GM12878 (cell line): Measurements from ENCODE around the gene COQ8B.

Experiments used
- BCL11A ChIP-seq: IDR thresholded peaks from 2 replicates; pipeline ENCODE4 v1.6.1; 2011; ENCODE audit warnings: low read depth, low read length
- EZH2 ChIP-seq: IDR thresholded peaks from 2 replicates; pipeline ENCODE4 v1.6.1; 2012; ENCODE audit warnings: low read depth, mild to moderate bottlenecking, control low read depth, inconsistent platforms, low read length, borderline replicate concordance; ENCODE audit not compliant: control insufficient read depth
- GABPA ChIP-seq: IDR thresholded peaks from 2 replicates; pipeline ENCODE4 v1.6.1; 2014; ENCODE audit warnings: antibody characterized with exemption, low read depth, mild to moderate bottlenecking, inconsistent platforms
- NFYB ChIP-seq: IDR thresholded peaks from 2 replicates; pipeline ENCODE4 v1.6.1; 2011; ENCODE audit warnings: low read depth, mild to moderate bottlenecking, low read length, improper control_type of control experiment, moderate library complexity; ENCODE audit not compliant: insufficient read depth
- POLR2A ChIP-seq: IDR thresholded peaks from 2 replicates; pipeline ENCODE4 v1.6.1; 2011; ENCODE audit warnings: low read depth, mild to moderate bottlenecking, low read length
- SUZ12 ChIP-seq: fragments of 200-600 bp; sonication (generic); IDR thresholded peaks from one replicate; pipeline ENCODE4 v1.6.1; 2018; ENCODE audit warnings: antibody characterized with exemption, mild to moderate bottlenecking; ENCODE audit not compliant: unreplicated experiment
- TCF7 ChIP-seq: IDR thresholded peaks from 2 replicates; pipeline ENCODE4 v1.6.1; 2014; ENCODE audit warnings: antibody characterized with exemption, borderline replicate concordance
- TF ChIP-seq, protein P1 (sequence below), 3 experiments: IDR thresholded peaks in 2 of 3; conservative IDR thresholded peaks in 1 of 3; 2 replicates each; pipeline ENCODE4 v1.5.1; 2011; ENCODE audit warnings: low read depth in 3 of 3, low read length in 3 of 3, mild to moderate bottlenecking in 3 of 3, control low read depth in 2 of 3, moderate library complexity in 2 of 3, inconsistent platforms in 1 of 3, mixed read lengths in 1 of 3; ENCODE audit not compliant: control insufficient read depth in 2 of 3, insufficient read depth in 1 of 3; ENCODE audit errors: extremely low read depth in 1 of 3
- TF ChIP-seq, protein P2 (sequence below): IDR thresholded peaks from 2 replicates; pipeline ENCODE4 v1.6.1; 2012; ENCODE audit warnings: low read depth, low read length, improper control_type of control experiment
- TF ChIP-seq, protein P3 (sequence below): fragments of 450-650 bp; conservative IDR thresholded peaks from 2 replicates; pipeline ENCODE4 v1.6.1; 2017; ENCODE audit warnings: mild to moderate bottlenecking, moderate library complexity
- TF ChIP-seq, protein P4 (sequence below): IDR thresholded peaks from 2 replicates; pipeline ENCODE4 v1.6.1; 2012; ENCODE audit warnings: low read depth, low read length, improper control_type of control experiment
- TF ChIP-seq, protein P5 (sequence below): fragments of 450-650 bp; IDR thresholded peaks from 2 replicates; pipeline ENCODE4 v1.6.1; 2018; ENCODE audit warnings: borderline replicate concordance, mild to moderate bottlenecking; ENCODE audit not compliant: partially characterized antibody

DNA sequence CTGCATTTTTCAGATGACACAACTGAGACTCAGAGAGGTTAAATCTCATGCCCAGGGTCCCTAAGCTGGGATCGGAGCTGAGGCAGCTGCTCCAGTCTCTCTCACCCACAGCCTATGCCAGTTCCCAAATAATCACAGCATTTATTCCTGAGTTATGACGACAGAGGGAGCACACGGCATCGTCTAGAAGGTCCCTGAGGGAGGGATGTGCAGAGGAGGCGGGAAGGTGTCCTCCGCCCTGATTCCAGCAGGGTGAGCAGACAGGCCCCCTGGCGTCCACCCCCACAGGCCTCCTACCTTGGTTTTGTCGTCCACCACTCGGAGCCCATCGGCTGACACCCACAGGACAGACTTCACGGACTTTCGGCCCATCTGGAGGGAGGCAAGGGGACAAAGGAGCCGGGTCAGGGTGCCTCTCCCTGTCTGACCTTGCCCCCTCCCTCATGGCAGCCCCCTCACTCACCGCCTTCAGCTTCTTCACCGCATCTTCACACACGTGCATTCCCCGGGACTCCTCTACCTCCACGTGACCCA, 34.2 kb downstream of the COQ8B start:
- no peak for TF ChIP-seq POLR2A
- TF ChIP-seq, protein P1, sequence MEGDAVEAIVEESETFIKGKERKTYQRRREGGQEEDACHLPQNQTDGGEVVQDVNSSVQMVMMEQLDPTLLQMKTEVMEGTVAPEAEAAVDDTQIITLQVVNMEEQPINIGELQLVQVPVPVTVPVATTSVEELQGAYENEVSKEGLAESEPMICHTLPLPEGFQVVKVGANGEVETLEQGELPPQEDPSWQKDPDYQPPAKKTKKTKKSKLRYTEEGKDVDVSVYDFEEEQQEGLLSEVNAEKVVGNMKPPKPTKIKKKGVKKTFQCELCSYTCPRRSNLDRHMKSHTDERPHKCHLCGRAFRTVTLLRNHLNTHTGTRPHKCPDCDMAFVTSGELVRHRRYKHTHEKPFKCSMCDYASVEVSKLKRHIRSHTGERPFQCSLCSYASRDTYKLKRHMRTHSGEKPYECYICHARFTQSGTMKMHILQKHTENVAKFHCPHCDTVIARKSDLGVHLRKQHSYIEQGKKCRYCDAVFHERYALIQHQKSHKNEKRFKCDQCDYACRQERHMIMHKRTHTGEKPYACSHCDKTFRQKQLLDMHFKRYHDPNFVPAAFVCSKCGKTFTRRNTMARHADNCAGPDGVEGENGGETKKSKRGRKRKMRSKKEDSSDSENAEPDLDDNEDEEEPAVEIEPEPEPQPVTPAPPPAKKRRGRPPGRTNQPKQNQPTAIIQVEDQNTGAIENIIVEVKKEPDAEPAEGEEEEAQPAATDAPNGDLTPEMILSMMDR (IDR thresholded peaks at IDR 0.05 in 2 of 3, conservative IDR thresholded peaks at IDR 0.05 in 1 of 3; ENCODE audit: control insufficient read depth in 2 of 3, extremely low read depth in 1 of 3, insufficient read depth in 1 of 3, low read depth in 3 of 3, low read length in 3 of 3), result no peak
- TF ChIP-seq, protein P2, sequence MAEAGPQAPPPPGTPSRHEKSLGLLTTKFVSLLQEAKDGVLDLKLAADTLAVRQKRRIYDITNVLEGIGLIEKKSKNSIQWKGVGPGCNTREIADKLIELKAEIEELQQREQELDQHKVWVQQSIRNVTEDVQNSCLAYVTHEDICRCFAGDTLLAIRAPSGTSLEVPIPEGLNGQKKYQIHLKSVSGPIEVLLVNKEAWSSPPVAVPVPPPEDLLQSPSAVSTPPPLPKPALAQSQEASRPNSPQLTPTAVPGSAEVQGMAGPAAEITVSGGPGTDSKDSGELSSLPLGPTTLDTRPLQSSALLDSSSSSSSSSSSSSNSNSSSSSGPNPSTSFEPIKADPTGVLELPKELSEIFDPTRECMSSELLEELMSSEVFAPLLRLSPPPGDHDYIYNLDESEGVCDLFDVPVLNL, result no peak
- TF ChIP-seq, protein P3, sequence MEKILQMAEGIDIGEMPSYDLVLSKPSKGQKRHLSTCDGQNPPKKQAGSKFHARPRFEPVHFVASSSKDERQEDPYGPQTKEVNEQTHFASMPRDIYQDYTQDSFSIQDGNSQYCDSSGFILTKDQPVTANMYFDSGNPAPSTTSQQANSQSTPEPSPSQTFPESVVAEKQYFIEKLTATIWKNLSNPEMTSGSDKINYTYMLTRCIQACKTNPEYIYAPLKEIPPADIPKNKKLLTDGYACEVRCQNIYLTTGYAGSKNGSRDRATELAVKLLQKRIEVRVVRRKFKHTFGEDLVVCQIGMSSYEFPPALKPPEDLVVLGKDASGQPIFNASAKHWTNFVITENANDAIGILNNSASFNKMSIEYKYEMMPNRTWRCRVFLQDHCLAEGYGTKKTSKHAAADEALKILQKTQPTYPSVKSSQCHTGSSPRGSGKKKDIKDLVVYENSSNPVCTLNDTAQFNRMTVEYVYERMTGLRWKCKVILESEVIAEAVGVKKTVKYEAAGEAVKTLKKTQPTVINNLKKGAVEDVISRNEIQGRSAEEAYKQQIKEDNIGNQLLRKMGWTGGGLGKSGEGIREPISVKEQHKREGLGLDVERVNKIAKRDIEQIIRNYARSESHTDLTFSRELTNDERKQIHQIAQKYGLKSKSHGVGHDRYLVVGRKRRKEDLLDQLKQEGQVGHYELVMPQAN, result no peak
- TF ChIP-seq NFYB, result no peak
- TF ChIP-seq GABPA, result no peak
- TF ChIP-seq, protein P4, sequence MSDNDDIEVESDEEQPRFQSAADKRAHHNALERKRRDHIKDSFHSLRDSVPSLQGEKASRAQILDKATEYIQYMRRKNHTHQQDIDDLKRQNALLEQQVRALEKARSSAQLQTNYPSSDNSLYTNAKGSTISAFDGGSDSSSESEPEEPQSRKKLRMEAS, result no peak
- no peak for TF ChIP-seq EZH2
- no peak for TF ChIP-seq BCL11A
- no peak for TF ChIP-seq SUZ12
- no peak for TF ChIP-seq TCF7
- TF ChIP-seq, protein P5, sequence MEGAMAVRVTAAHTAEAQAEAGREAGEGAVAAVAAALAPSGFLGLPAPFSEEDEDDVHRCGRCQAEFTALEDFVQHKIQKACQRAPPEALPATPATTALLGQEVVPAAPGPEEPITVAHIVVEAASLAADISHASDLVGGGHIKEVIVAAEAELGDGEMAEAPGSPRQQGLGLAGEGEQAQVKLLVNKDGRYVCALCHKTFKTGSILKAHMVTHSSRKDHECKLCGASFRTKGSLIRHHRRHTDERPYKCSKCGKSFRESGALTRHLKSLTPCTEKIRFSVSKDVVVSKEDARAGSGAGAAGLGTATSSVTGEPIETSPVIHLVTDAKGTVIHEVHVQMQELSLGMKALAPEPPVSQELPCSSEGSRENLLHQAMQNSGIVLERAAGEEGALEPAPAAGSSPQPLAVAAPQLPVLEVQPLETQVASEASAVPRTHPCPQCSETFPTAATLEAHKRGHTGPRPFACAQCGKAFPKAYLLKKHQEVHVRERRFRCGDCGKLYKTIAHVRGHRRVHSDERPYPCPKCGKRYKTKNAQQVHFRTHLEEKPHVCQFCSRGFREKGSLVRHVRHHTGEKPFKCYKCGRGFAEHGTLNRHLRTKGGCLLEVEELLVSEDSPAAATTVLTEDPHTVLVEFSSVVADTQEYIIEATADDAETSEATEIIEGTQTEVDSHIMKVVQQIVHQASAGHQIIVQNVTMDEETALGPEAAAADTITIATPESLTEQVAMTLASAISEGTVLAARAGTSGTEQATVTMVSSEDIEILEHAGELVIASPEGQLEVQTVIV, result no peak
